GM12891 (cell line): Measurements from ENCODE around the gene VPS11.

Experiments used
- DNase-seq: peaks from one replicate; pipeline ENCODE4 v3.0.0; 2011; ENCODE audit warnings: low spot score; ENCODE audit not compliant: insufficient read length
- FAIRE-seq: peaks from 2 replicates; lab custom pipeline; 2011; peaks lifted over from hg19 to GRCh38; lab: Jason Lieb, UNC
- PAX5 ChIP-seq: IDR thresholded peaks from 2 replicates; pipeline ENCODE4 v1.6.1; 2011; ENCODE audit warnings: low read length, moderate library complexity, mild to moderate bottlenecking; ENCODE audit not compliant: insufficient read depth, severe bottlenecking
- POLR2A ChIP-seq: IDR thresholded peaks from 2 replicates; pipeline ENCODE4 v1.6.1; 2011; ENCODE audit warnings: low read depth, low read length, control low read depth
- POLR2AphosphoS5 ChIP-seq: IDR thresholded peaks from 2 replicates; pipeline ENCODE4 v1.6.1; 2011; ENCODE audit warnings: low read depth, low read length, control low read depth
- POU2F2 ChIP-seq: IDR thresholded peaks from 2 replicates; pipeline ENCODE4 v1.6.1; 2011; ENCODE audit warnings: low read depth, mild to moderate bottlenecking, control low read depth, low read length, moderate library complexity
- SPI1 ChIP-seq: IDR thresholded peaks from 2 replicates; pipeline ENCODE4 v1.6.1; 2011; ENCODE audit warnings: low read depth, low read length, control low read depth
- TAF1 ChIP-seq: IDR thresholded peaks from 2 replicates; pipeline ENCODE4 v1.6.1; 2011; ENCODE audit warnings: low read depth, low read length, control low read depth

Gene VPS11

DNA sequence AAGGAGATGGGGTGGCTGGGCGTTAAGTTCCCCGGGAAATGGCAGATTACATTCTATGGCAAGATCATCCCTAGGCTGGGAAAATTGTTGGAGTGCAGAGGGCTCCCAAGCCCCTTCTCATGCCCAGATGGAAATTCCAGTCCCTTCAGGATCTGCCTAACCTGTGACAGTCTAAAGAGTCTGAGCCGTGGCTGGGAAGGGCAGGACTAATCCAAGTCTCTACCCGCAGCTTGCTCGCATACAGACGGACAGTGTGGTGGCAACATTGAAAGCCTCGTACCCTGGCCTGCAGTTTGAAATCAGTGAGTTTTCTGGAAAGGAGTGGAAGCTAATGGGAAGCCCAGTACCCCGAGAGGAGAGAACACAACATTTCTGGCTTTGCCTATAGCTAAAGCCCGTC is 20.8 kb downstream of the VPS11 start:
- TF ChIP-seq TAF1 = no peak
- TF ChIP-seq POU2F2 = no peak
- TF ChIP-seq POLR2A = no peak
- no peak for TF ChIP-seq POLR2AphosphoS5
- TF ChIP-seq PAX5 = no peak
- TF ChIP-seq SPI1 = no peak
- FAIRE-seq (no peak), DNase-seq (no peak)

DNA sequence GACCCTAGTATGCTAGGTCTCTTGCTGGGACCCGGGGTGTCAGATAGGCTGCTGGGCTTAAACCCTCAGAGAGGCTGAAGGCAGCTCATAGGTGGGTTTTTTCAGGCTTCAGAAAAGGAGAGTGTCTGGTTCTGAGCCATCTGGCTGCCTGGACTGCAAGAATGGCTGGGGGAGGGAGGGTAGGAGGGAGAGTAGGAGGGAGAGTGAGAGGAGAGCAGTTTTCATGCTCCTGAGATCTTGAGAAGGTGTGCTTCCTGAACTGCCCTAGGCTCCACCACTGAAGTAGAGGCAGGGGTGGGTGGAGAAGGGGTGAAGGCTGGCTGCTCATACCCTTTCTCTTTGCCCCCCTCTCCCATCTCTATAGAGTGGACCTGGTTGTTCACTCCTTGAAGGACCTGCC is 21.7 kb downstream of the VPS11 start:
- TF ChIP-seq POU2F2 (no peak), POLR2AphosphoS5 (no peak), POLR2A (no peak), TAF1 (no peak), PAX5 (no peak), SPI1 (no peak)
- FAIRE-seq = no peak
- DNase-seq = no peak

DNA sequence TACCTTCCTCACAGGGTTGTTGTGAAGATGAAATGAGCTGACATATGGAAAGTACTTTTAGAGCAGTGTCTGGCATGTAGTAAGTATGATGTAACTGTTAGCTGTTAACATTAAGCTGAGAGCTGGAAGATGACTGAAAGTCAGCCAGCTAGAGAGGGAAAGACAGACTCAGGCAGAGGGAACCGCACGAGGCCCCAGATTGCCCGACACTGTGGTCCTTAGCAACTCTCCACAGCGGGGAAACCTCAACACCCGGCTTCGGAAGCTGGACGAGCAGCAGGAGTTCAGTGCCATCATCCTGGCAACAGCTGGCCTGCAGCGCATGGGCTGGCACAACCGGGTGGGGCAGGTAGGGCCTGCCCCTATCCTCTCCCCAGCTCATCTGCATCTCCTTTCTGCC is 23.6 kb downstream of the VPS11 start:
- TF ChIP-seq POU2F2 (no peak), PAX5 (no peak), TAF1 (no peak), POLR2AphosphoS5 (no peak), SPI1 (no peak), POLR2A (no peak)

DNA sequence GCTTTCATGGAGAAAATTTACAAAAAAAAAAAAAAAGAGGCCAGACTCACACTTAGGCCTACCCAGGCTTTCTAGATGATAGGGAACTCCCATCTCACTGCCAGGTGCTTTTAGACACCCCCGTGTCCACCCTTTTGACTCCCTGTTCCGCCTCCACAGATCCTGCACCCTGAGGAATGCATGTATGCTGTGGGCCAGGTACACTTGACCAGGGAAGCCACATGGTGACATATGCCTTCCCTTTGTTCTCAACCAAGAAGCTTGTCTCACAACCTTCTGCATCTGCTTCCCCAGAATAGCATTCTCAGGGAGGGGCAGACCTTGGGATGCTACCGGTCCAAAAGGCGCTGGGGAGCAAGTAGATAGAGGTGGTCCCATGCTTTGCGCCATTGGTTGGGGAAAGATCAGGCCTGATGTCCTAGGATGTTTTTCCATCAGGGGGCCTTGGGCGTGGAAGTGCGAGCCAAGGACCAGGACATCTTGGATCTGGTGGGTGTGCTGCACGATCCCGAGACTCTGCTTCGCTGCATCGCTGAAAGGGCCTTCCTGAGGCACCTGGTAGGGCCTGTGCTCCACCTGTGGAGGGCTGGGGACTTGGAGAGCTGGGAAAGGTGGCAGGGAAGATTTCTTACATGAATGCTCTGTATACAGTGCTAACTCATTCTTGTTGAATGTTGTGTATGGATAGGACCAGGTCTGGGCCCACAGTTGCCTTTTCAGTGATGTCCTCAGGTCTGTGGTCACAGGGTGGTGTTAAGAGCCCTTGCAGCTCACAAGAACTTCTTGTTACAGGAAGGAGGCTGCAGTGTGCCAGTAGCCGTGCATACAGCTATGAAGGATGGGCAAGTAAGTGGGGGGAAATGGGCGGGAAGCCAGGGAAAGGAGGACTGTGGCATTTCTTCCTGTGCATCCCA is 24.6 kb downstream of the VPS11 start:
- DNase-seq = no peak
- TF ChIP-seq POU2F2 = no peak
- TF ChIP-seq TAF1 = no peak
- TF ChIP-seq PAX5 = no peak
- TF ChIP-seq SPI1 = no peak
- TF ChIP-seq POLR2AphosphoS5 = no peak; the same call in 1 of the 2 replicates
- TF ChIP-seq POLR2A = 0 out of 2 replicates have a peak, but pooled peaks have one; percentile 37
- FAIRE-seq = no peak

More for the DNA sequence above, 23.6 kb downstream of the VPS11 start:
- no peak for DNase-seq
- no peak for FAIRE-seq

DNA sequence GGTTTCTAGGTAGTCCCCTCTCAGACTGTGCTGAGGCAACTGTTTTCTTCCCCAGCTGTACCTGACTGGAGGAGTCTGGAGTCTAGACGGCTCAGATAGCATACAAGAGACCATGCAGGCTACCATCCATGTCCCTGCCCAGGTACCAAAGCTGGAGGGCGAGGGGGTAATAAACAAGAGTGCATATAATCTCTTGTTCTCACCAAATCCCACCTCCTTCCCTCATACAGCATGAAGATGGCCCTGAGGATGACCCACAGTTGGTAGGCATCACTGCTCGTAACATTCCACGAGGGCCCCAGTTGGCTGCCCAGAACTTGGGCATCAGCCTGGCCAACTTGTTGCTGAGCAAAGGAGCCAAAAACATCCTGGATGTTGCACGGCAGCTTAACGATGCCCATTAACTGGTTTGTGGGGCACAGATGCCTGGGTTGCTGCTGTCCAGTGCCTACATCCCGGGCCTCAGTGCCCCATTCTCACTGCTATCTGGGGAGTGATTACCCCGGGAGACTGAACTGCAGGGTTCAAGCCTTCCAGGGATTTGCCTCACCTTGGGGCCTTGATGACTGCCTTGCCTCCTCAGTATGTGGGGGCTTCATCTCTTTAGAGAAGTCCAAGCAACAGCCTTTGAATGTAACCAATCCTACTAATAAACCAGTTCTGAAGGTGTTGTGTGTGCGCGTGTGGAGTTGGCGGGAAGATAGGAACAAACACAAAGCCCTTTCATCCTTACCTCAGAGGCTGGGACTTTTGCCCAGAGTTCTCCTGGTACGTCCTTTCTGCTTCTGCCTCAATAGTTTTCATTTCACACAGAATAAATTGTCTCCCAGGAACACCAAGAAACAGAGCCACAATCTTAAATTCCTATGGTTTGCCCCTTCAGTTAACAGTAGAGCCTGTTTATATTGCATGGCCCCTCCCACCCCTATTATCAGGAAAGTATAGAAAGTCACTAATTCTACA is 25.5 kb downstream of the VPS11 start:
- TF ChIP-seq POLR2AphosphoS5 (peak; percentile 51; the same call in 1 of the 2 replicates), POLR2A (peak; percentile 19), PAX5 (no peak), TAF1 (no peak)
- FAIRE-seq (peak; percentile 56), DNase-seq (no peak)

DNA sequence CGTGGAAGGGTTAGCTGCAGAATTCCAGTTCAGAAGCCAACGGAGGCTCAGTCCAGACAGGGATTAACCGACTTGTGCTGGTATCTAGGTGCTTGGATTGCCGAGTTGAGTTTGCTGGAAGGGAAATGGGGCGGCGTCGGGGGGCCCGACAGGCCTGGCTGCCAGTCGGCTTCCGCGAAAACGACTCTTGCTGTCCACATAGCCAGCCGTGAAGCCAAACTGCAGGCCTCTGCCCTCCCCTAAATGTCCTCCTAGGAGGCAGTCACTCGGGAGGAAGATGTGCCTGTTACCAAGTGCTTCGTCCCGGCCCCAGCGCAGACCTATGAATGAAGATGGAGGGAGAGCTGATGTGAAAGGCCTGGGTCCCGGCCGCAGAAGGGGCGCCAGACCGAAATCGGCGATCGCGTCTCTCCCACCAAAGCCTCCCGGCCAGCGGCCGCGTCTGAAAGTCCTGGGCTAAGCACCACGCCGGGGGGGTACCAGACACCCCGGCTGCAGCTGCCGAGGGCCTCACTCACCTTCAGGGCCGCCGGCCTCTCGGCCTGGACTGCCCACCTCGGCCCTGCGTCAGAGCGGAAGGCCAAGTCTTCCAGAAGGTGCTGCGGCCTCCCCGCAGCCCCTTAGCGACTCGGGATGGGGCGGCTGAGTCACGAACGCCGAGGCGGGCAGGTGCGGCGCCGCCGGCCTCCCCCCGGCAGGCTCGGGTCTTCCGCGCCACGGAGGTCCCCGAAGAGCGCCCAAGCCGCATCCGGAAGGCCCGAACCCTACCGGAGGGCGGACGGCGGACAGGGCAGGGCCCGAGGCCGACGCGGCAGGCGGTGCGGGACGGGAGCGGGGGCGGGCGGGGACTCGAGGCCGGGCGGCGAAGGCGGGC is 26.6 kb downstream of the VPS11 start:
- TF ChIP-seq POLR2A (no peak), POLR2AphosphoS5 (no peak; the same call in 1 of the 2 replicates), POU2F2 (no peak), PAX5 (no peak), TAF1 (no peak), SPI1 (no peak)
- DNase-seq (no peak), FAIRE-seq (peak; percentile 48)

DNA sequence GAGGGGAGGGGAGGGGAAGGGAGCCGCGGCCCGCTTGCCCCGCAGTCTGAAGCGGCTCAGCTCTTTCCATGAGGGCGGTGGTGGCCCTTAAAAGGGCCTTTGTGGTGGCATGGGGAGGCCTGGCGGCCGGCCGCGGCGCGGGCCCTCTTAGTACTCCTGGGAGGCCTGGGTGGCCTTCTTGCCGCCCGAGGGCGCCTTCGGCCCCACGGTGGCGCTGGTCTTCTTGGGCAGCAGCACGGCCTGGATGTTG is 27.1 kb downstream of the VPS11 start:
- no peak for TF ChIP-seq SPI1
- TF ChIP-seq POLR2AphosphoS5 = no peak
- no peak for TF ChIP-seq POLR2A
- TF ChIP-seq PAX5 = no peak
- no peak for TF ChIP-seq TAF1
- no peak for TF ChIP-seq POU2F2
- DNase-seq (peak; percentile 46), FAIRE-seq (no peak)

DNA sequence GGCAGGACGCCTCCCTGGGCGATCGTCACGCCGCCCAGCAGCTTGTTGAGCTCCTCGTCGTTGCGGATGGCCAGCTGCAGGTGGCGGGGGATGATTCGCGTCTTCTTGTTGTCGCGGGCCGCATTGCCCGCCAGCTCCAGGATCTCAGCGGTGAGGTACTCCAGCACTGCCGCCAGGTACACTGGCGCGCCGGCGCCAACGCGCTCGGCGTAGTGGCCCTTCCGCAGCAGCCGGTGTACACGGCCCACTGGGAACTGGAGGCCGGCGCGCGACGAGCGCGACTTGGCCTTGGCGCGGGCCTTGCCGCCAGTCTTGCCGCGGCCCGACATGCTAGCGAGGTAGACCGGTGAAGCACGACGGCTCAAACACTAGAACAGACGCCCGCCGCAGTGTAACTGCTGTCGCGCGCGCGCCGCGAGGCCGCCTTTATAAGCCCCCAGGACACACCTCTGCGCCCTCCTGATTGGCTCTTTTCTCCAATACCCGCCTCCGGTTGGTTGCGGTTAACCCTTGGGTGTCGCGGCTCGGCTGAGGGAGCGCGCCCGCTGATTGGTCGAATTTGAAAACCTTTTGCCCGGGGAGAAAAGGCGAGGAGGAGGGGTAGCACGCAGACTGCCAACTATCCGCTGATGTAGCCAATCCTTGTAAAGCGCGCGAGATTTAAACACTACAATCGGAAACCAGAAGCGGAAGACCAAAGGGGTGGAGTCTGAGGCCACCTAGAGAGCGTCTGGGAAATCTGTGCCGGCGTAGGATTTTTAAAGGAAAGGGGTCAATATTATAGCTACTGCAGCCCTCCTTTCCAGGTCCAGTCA is 27.7 kb downstream of the VPS11 start:
- FAIRE-seq (peak; percentile 98), DNase-seq (peak; percentile 92)
- TF ChIP-seq SPI1 (peak; percentile 40; the same call in 1 of the 2 replicates), POLR2A (peak; percentile 100), PAX5 (peak; percentile 17), POLR2AphosphoS5 (peak; percentile 100), TAF1 (peak; percentile 99), POU2F2 (peak; percentile 96)
